HG03571 (cell line): Measurements from ENCODE around the gene ZNF608.
A peak's percentile ranks its signal among the peaks of the same experiment; 100 is the strongest.

ENCODE experiments used
- ATAC-seq: cut with Tn5 transposase; IDR thresholded peaks from one replicate; pipeline ENCODE4 v1.9.1; 2021; ENCODE audit not compliant: unreplicated experiment

ZNF608 gene

DNA sequence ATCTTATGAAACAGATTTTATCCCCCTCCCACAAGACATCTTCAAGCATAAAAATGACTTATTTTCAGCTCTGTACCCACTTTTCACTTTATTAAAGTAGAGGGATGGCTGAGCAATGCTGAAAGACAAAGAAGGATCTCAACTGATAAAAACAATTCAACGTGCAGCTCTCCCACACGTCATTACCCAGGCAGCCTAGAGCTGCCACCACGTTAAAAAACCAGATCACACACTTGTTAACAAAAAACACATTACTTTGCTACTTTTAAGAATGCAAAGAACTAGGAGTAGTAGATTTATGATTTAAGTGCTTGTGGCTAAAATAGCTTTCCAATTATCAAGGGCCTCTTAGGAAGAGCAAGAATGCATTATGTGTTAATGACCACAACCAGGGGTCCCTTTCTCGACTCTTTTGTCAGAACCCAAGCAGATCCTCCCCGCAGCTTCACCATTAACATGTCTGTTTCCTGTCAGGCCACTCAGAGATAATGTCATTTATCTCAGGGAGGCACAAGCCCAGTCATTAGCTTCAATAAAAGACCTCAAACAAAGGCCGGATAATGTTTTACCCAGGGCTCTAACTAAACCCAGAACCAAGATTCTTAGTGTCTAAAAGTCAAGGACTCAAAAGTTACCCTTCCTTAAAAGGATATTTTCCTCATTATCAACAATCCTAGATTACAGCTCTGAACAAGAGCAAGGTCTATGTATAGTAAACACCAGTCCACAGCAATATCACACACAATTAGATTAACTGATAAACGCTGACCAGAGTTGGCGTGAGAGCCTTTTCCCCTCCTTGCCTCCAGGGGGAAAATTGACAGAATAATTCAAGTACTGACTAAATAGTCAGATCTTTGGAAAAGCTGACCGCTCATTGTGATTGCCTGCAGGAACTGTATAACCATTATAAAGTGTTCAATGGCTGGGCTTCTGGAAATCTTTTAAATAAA is 7.5 kb downstream of the ZNF608 start:
- ATAC-seq: no peak

DNA sequence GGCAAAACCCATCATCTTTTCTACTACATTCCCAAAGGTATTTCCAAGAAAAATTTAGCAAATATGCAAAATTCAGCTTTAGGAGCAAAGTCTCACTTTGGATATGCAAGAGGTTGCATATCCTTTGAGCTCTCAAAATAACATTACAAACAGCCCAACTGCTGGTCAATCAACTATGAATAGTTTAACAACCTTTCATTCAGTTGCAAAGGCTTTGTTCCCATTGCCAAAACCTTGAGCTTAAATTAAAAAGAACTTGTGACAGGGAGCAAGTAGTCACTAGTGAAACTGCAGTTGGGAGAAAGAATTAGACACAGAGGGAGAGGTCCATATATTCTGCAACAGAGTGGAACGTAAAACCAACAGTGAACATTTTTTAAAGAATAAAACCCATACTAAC is 8.8 kb downstream of the ZNF608 start:
- ATAC-seq: no peak

GRCh38 chr5:124736805-124737188 is 9.6 kb downstream of the ZNF608 start:
- no peak for ATAC-seq

DNA sequence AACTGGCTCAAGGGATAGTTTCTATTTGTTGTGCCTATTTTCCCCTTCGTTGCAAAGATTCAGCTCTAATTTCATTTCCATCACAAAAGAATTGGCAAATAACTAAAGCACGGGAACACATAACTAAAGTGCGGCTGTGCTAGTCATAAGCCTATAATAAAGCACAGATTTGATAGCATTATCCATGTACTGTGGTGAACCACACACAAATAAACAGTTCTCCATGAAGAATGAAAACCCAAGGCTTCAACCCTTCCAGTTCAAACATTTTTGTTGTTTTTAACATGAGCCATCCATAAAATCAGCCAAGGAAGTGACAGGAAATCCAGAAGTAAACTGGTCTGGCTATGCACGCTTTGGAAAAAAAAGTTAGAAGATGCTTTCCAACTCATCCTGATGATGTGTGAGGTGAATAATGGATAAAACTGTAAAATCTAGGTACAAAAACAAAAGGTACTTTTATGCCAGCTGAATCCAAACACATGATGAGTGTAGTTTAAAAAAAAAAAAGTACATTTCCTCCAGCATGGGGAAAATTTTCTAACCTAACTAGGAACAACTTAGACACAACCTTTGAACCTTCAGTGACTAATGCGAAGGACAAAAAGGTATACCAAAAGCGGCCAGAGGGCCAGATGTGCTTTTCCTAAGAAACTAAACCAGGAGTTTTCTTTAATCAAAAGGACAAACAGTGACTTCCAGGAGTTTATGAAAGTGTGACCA is 10.2 kb downstream of the ZNF608 start:
- ATAC-seq: no peak

DNA sequence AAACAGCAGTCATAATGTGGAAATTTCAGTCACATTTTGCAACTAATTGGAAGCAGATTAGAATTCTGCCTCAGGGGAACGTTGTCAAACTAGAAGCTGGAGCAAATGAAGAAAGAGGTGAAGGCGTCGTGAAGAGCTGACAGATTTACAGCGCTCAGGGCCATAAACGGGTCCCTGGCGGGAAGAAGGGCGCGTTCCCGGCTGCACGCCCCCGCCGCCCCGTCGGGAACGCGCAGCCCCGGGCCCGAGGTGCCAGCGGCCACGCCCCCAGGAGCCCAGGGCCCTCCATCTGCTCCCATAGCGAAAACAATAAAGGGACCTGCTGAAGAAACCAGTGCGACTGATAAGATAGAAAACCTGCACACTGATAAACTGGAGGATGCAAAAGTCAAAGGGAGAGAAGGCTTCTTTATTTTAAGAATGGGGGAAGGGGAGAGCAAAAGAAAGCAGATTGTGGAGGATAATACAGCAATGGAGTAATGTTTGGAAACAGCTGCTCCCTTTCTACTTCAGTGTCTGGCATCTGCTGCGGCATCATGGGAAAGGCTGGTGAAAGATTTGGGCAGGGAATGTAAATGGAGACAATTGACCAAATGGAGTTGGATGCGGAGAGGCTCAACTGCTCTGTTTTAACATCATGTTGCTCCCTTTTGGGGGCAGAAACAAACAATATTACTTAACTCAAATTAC is 11.1 kb downstream of the ZNF608 start:
- no peak for ATAC-seq

DNA sequence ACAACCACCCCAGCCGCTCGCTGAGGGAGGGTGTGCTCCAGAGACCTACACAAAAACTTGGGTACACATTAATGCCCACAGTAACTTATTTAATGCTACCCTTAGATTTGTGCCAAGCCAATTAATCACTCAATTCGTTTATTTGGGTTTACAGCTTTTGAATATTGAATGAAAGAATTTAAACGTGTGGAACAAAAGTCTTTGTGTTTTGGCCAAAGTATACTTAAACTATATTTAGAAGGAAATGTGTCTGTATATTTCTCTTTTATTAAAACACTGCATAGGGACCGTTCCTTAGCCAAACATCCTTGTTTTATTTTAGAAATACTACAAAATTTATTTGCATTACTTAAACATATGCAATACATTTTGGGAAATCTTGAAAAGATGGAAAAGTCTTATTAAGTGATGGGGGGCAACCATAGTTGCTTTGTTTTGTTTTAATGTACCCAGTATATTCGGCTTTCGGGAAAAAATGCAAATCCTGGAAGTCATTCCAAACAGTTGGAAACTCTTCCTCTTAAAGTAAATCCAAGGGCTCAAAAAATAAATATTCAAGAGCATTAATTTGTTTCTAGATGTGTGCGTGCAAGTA is 11.8 kb downstream of the ZNF608 start:
- no peak for ATAC-seq

DNA sequence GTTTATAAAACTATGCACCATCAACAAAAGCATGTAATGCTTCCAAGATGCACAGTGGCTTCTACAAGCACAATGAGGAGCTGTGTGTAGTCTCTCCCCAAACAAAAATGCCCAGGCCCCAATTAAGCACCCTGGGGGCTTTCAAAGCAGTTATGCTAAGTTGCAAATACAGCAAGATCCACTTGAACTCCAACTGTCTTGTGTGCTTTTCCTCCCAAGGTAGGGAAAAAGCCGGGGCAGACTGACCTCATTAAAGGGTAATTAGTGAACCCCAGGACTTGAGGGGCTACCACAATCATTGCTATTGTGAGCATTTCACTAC is 13.1 kb downstream of the ZNF608 start:
- ATAC-seq: no peak

DNA sequence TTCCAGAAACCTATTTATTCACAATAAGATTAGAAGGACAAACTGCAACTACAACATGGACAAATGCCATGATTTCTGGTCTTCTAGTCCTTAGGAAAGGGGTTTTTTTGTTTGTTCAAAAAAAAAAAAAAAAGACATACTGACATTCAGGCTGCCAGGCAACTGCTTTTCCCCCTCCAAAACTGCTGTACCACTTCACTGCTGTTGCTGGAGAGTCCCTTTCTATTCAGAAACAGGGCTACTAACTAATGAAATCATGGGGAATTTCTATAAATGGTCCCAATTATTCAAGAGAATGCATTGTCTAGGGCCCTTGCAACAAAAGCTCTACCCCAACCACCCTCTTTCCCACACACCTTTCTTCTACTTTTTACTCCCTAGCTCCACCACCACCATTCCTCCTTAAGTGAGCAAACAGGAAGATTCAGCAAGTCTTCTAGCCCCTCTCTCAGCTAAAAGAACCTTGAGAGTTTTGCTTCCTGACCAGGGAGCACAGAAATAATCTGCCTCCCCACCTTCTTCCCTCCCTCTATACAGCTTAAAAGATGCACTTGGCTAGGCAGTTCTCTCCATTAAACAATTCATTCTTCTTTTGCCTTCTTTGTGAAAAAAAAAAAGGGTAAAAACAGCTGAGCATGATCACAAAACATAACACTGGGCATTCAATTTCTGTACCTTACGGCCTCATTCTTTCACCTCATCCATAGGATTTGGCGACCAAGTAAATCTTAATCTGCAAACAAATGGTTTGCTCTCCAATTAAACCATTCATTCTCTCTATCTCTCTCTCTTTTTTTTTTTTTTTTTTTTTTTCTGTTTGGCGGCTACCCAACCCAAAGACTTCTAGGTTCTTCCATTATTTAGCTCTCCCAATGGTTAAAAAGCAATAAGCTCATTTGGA is 13.8 kb downstream of the ZNF608 start:
- ATAC-seq: no peak

- no peak for ATAC-seq
These were observed 16.1 kb downstream of the ZNF608 start for GRCh38 chr5:124730381-124730780.

DNA sequence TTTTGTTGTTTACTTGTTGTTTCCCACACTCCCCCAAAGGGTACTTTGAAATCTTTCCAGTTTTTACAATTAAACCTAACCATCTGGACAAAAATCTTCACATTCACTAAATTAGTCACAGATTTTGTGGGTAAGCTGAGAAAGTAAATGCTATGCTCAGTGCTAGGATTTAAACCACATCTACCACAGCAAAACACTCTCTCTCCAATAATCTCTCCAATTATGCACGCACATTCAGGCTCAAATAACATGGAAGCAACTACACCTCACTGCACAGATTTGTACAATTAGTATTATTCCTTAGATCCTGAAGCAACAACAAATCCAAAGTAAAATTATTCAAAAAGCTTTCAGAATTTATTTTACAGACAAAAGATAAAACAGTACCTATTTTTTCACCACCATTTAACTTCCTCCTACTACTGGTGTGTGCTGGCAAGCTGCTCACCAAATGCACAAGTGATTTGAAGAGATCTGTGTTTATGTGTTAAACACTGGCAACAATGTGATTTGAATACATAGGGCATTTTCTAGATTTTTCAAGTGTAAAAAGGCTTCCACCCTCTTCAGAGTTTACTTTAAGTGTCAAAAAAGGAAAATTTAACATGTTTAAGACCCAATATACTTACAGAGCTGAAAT is 16.6 kb downstream of the ZNF608 start:
- peak; percentile 51 for ATAC-seq

GRCh38 chr5:124728968-124729332 is 17.5 kb downstream of the ZNF608 start:
- no peak for ATAC-seq

- ATAC-seq: no peak
These were observed 18.0 kb downstream of the ZNF608 start for GRCh38 chr5:124728331-124728967.

- ATAC-seq: no peak
These were observed 19.6 kb downstream of the ZNF608 start for GRCh38 chr5:124726631-124727362.

- ATAC-seq: no peak
These were observed 20.7 kb downstream of the ZNF608 start for GRCh38 chr5:124725622-124726258.

DNA sequence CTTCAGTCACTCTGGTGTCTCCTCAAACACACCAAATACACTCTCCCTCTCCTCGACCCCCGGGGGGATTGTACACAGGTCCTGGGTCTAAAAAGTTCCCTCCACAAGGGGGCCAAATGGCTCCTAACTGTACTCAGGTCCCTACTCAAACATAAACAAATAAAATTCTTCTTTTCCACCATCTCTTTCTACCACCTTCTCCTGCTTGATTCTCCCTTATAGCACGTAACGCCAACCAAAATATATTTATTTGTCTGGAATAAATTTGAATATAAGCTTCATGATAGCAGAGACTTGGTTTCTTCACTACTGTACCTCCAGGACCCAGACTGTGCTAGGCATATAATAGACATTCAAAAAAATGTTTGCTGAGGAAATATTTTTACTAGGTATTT is 21.4 kb downstream of the ZNF608 start:
- peak; percentile 48 for ATAC-seq

DNA sequence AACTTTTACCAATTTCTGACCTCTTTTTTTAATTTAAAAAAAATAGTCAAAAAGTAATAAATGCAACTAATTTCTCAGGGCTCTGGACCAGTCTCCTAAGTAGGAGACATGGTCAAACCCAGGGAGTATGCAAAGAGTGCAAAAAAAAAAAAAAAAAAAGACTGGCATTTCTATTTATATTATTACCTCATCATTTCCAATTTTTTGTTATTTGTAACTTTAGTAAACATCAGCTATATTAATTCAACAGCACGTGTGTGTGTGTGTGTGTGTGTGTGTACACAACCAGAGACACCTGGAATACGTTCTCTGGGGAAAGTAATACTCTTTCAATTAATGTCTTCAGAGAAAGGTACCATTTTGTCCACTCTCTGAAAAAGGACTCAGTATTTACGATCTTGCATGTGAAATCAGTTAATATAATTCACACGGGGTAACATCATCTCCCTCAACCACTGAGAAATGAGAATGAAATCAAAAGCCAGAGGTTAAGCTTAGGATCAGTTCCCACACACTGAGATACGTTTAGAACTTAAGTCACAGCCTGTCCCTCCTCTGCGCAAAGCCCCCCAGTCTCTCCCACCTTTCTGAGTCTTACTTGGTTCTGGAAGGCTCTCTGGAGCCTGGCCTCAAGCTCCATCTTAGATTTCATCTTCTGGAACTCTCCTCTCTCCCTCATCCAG is 21.9 kb downstream of the ZNF608 start:
- ATAC-seq: peak; percentile 50

GRCh38 chr5:124721229-124721735 is 25.2 kb downstream of the ZNF608 start:
- ATAC-seq: no peak

- no peak for ATAC-seq
These were observed 25.8 kb downstream of the ZNF608 start for GRCh38 chr5:124720593-124720992.
